Measurements from ENCODE around the gene MRPS18A. TPM values are rescaled to one million over a fixed set of nuclear protein-coding genes. Genes with fewer than 3 reads are reported as not detected.
A peak's percentile ranks its signal among the peaks of the same experiment; 100 is the strongest.

Gene MRPS18A
- total RNA-seq, 4 donors from 2014 or later: 30.3 to 54.7 (median 42.5) TPM

GRCh38 chr6:43677759-43678158 lies 9.8 kb downstream of the MRPS18A start:
- no peak for TF ChIP-seq CTCF (IDR thresholded peaks at IDR 0.05)
- ATAC-seq (ENCODE audit: low FRiP score) (no peak), DNase-seq (ENCODE audit: low spot score) (no peak)

GRCh38 chr6:43676962-43677606 lies 10.5 kb downstream of the MRPS18A start:
- DNase-seq (ENCODE audit: low spot score): no peak
- ATAC-seq (ENCODE audit: low FRiP score): no peak
- TF ChIP-seq CTCF (IDR thresholded peaks at IDR 0.05): no peak

- no peak for ATAC-seq (ENCODE audit: low FRiP score)
- no peak for TF ChIP-seq CTCF (IDR thresholded peaks at IDR 0.05)
- no peak for DNase-seq (ENCODE audit: low spot score)
Observed at GRCh38 chr6:43674921-43675320, 12.7 kb downstream of the MRPS18A start.

- TF ChIP-seq CTCF (IDR thresholded peaks at IDR 0.05): no peak
- DNase-seq (ENCODE audit: low spot score) (no peak), ATAC-seq (ENCODE audit: low FRiP score) (no peak)
Observed at GRCh38 chr6:43674291-43674690, 13.3 kb downstream of the MRPS18A start.

- no peak for ATAC-seq (ENCODE audit: low FRiP score)
- TF ChIP-seq CTCF (IDR thresholded peaks at IDR 0.05): no peak
- no peak for DNase-seq (ENCODE audit: low spot score)
Observed at GRCh38 chr6:43673444-43674084, 14.0 kb downstream of the MRPS18A start.

- ATAC-seq (ENCODE audit: low FRiP score) (peak; percentile 8), DNase-seq (ENCODE audit: low spot score) (no peak)
- TF ChIP-seq CTCF (IDR thresholded peaks at IDR 0.05): no peak
Observed at GRCh38 chr6:43671801-43672690, 15.5 kb downstream of the MRPS18A start.
